ENCODE data around the gene RENBP. TPM values are rescaled to one million over a fixed set of nuclear protein-coding genes. Genes with fewer than 3 reads are reported as not detected.

Gene RENBP
- total and polyA plus RNA-seq, 12 donors = 5.4 to 69.6 (median 26.1) TPM

DNA sequence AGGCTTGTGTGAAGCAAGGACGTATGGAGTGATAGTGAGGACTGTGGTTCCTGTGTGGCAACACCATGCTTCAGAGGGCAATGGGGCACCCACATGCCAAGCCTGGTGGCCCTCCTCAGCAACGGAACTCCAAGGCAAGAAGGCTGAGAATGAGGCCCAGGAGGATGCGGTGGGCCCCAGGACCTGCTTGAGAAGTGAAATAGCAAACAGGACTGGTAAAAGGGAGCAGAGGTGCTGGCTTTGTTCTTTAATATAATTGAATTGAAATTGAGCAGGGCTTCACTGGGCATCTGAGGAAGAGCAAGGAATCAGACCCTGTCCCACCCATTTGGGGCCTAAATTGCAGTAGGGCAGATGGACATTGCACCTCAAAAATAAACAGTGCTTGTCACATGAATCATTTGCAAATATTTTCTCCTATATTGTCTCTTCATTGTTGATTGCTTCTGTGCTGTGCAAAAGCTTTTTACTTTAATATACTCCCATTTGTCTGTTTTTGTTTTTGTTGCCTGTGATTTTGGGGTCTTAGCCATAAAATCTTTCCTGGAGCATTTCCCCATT, 30.4 kb upstream of the RENBP start:
- Histone ChIP-seq H3K9me3 (replicated peaks in 1 of 3) (no peaks in the 10 kb centered on the region), H3K27me3 (no peaks in the 10 kb centered on the region), H3K36me3 (replicated peaks in 1 of 2) (no peaks in the 10 kb centered on the region), H3K4me1 (replicated peaks in 1 of 2) (peaks cover 12 to 18% of the 10 kb centered on the region in 2 donors), H3K4me3 (no peak overlapping the region), H3K27ac (peak overlapping the region in 3 of 5 donors; percentile 38 to 98 (median 98))
- intact Hi-C loops (cut with DNase I) = no loop called here
- TF ChIP-seq, protein P1, sequence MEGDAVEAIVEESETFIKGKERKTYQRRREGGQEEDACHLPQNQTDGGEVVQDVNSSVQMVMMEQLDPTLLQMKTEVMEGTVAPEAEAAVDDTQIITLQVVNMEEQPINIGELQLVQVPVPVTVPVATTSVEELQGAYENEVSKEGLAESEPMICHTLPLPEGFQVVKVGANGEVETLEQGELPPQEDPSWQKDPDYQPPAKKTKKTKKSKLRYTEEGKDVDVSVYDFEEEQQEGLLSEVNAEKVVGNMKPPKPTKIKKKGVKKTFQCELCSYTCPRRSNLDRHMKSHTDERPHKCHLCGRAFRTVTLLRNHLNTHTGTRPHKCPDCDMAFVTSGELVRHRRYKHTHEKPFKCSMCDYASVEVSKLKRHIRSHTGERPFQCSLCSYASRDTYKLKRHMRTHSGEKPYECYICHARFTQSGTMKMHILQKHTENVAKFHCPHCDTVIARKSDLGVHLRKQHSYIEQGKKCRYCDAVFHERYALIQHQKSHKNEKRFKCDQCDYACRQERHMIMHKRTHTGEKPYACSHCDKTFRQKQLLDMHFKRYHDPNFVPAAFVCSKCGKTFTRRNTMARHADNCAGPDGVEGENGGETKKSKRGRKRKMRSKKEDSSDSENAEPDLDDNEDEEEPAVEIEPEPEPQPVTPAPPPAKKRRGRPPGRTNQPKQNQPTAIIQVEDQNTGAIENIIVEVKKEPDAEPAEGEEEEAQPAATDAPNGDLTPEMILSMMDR (IDR thresholded peaks at IDR 0.05) = no peak
- no peak for TF ChIP-seq POLR2A (IDR thresholded peaks at IDR 0.05)
- no peak for DNase-seq
- WGBS, 4 donors = 64 to 74% (median 67%) methylated on average over 2 to 3 of the region's 3 CpGs

DNA sequence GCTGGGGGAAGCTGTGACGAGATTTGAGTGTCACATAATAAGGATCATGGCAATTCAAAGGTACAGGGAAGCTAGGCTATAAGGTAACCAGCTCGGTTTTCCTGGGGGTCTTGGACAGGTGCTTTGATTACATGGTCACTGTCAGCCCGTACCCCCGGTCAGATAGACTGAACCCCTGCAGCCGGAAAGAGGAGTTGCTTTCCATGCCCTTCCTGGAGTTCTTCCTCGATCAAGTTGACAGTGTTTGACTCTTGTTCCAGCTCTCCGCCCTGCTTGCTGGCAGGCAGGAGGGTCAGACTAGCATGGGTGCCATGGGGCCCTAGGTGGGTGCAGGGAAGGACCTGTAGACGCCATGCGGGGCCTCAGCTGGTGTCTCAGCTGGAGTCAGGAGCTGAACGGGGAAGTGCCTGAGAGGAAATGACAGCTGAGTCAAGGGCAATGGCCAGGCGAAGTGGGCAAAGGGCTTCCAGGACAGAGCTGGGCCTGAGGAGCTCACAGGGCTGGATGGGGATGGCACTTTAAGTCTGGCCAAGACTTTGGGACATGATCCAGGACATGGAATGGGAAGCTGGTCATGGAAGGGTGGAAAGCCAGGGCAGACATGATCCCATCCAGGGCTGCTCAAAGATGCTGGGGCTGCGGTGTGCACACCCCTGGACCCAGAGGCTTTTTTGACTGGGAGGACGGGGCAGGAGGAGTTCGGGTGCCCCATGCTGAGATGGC, 29.7 kb upstream of the RENBP start:
- Histone ChIP-seq H3K27ac (peak overlapping the region; percentile 79 to 99 (median 98)), H3K9me3 (replicated peaks in 1 of 3) (no peaks in the 10 kb centered on the region), H3K4me3 (peak overlapping the region in 1 of 4 donors; percentile 73), H3K27me3 (no peaks in the 10 kb centered on the region), H3K4me1 (replicated peaks in 1 of 2) (peaks cover 12 to 22% of the 10 kb centered on the region in 2 donors), H3K36me3 (replicated peaks in 1 of 2) (no peaks in the 10 kb centered on the region)
- TF ChIP-seq, protein P1 (IDR thresholded peaks at IDR 0.05) = no peak
- TF ChIP-seq POLR2A (IDR thresholded peaks at IDR 0.05) = no peak
- peak in 3 of 7 donors; percentile 25 to 50 (median 36) for DNase-seq
- intact Hi-C loops (cut with DNase I) = no loop called here
- 66 to 72% (median 69%) methylated on average over 9 to 14 of the region's 14 CpGs for WGBS, 4 donors

DNA sequence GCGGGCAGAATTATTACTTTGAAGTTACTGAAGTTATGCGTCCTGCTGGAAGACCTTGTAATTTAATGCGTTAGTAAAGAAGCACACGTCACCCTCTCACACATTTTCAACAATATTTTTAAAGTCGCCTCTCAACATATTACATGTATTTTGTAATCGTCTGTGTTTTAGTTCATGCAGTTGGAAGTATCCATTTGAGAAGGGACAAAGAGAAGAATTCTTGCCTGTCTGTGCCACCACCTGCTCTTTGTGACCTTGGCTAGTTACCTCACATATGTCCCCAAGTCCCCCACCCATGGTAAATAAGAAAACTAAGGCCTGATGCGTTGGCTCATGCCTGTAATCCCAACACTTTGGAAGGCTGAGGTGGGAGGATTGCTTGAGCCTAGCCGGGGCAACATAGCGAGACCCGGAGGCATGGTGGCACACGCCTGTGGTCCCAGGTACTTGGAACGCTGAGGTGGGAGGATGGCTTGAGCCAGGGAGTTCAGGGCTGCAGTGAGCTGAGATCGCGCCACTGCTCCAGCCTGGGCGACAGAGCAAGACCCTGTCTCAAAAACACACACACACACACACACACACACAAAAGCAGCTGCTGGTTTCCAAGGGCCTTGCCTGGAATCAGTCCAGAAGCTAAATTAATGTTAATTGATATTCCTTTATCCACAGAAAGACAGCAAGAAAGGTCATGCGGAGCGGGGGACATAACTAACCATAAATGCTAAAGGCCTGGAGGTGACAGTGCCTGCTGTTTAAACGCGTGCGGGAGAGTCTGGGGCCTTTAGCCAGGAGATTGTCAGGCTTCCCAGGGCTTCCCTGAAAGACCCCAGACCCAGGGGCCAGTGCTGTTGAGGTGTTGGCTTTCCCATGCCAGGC, 28.9 kb upstream of the RENBP start:
- Histone ChIP-seq H3K36me3 (replicated peaks in 1 of 2) (no peaks in the 10 kb centered on the region), H3K4me1 (replicated peaks in 1 of 2) (peaks cover 12 to 30% of the 10 kb centered on the region in 2 donors), H3K9me3 (replicated peaks in 1 of 3) (no peaks in the 10 kb centered on the region), H3K27me3 (no peaks in the 10 kb centered on the region), H3K4me3 (peak overlapping the region in 2 of 4 donors; percentile 29 to 73), H3K27ac (peak overlapping the region; percentile 79 to 99 (median 98))
- intact Hi-C loops (cut with DNase I) = no loop called here
- TF ChIP-seq, protein P1 (IDR thresholded peaks at IDR 0.05) = peak in 2 of 6 experiments; percentile 13 to 14
- TF ChIP-seq POLR2A (IDR thresholded peaks at IDR 0.05) = no peak
- peak in 1 of 7 donors; percentile 35 for DNase-seq
- 23 to 41% (median 31%) methylated on average over 11 to 20 of the region's 20 CpGs for WGBS, 4 donors
